Measurements from ENCODE around the gene INO80D.

Gene INO80D

DNA sequence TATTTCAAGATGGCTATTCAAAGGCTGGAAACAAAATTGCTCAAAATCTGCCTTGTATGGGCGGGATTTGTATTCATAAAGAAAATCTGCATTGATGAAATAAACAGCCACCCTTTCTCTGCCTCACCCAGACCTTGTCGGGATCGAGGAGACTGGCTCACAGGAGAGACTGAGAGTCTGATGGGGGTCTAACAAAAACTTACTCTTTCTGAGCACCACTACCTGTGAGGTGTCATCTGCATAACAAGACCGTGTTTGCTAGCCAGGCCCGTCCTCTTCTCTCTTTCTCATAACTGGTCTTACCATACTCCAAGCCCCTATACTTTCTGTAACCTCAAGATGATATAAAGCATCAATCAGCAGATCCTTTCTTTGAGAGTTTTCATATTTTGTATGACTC is 115.6 kb downstream of the INO80D start:
- H3K9me3 ChIP-seq (ENCODE audit: control insufficient read depth, low read length) = no peaks in the 10 kb centered on the region
- no peak overlapping the region for H3K4me3 ChIP-seq (ENCODE audit: insufficient read depth, low read depth, low read length, poor library complexity, severe bottlenecking)
- no peaks in the 10 kb centered on the region for H3K4me1 ChIP-seq (ENCODE audit: control insufficient read depth, insufficient read depth, low read length, poor library complexity, severe bottlenecking)
- no peak for DNase-seq
- H3K27ac ChIP-seq (ENCODE audit: insufficient read depth, low read length, poor library complexity, severe bottlenecking) = no peak overlapping the region
- H3K27me3 ChIP-seq (replicated peaks; ENCODE audit: control insufficient read depth, insufficient read depth, low read length, poor library complexity, severe bottlenecking) = no peaks in the 10 kb centered on the region
- no peaks in the 10 kb centered on the region for H3K36me3 ChIP-seq (ENCODE audit: control insufficient read depth, insufficient read depth, low read length)

DNA sequence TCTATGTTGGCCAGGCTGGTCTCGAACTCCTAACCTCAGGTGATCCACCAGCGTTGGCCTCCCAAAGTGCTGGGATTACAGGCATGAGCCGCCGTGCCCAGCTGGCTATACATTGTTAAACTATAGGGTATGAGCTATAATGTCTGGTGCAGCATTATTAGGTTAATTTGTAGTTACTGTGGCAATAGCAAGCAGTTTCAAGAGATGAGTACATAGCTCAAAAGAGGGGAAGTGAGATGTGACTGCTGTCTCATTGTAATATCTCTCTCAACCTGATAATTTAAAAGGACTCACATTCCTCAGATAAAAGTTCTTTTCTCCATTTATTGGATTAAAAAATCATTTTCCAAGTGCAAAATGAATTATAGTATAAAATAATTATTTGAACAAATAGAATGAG is 116.4 kb downstream of the INO80D start:
- Histone ChIP-seq H3K9me3 (ENCODE audit: control insufficient read depth, low read length) (no peaks in the 10 kb centered on the region), H3K27ac (ENCODE audit: insufficient read depth, low read length, poor library complexity, severe bottlenecking) (no peak overlapping the region)

DNA sequence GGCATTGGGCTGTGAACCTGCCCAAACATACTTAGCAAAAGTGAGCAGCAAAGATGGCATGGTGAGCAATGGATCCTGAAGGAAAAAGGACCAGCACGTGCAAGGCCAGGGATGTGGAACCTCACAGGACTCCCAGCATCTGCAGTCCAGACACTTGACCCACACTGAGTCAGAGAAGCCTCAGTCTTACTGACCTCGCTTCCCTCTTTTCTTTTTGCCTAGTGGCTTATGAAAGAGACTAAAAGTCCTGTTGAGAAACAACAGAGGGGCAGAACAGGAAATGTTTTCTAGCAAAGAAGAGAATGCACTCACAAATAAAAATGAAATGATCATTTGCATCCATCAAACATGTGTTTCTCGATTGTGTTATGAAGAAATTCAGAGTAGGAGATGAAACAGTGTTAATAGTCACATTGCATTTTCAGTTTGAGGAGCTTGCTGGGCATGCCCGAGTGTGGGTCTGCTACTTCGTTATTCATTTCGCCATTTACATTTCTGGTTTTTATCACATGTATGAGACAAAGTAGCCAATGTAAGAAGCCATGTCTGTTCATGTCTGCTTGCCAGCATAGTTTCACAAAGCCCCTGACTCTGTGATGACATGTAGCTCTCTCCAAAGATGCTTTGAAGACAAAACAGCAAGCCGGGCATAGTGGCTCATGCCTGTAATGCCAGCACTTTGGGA is 118.4 kb downstream of the INO80D start:
- H3K4me1 ChIP-seq (ENCODE audit: control insufficient read depth, insufficient read depth, low read length, poor library complexity, severe bottlenecking) = no peaks in the 10 kb centered on the region
- no peak for DNase-seq
- no peaks in the 10 kb centered on the region for H3K9me3 ChIP-seq (ENCODE audit: control insufficient read depth, low read length)
- no peaks in the 10 kb centered on the region for H3K36me3 ChIP-seq (ENCODE audit: control insufficient read depth, insufficient read depth, low read length)
- H3K27me3 ChIP-seq (replicated peaks; ENCODE audit: control insufficient read depth, insufficient read depth, low read length, poor library complexity, severe bottlenecking) = no peaks in the 10 kb centered on the region
- no peak overlapping the region for H3K4me3 ChIP-seq (ENCODE audit: insufficient read depth, low read depth, low read length, poor library complexity, severe bottlenecking)
- no peak overlapping the region for H3K27ac ChIP-seq (ENCODE audit: insufficient read depth, low read length, poor library complexity, severe bottlenecking)

More for the DNA sequence above, 116.4 kb downstream of the INO80D start:
- Histone ChIP-seq H3K4me3 (ENCODE audit: insufficient read depth, low read depth, low read length, poor library complexity, severe bottlenecking) (no peak overlapping the region), H3K36me3 (ENCODE audit: control insufficient read depth, insufficient read depth, low read length) (no peaks in the 10 kb centered on the region), H3K27me3 (replicated peaks; ENCODE audit: control insufficient read depth, insufficient read depth, low read length, poor library complexity, severe bottlenecking) (no peaks in the 10 kb centered on the region), H3K4me1 (ENCODE audit: control insufficient read depth, insufficient read depth, low read length, poor library complexity, severe bottlenecking) (no peaks in the 10 kb centered on the region)
- no peak for DNase-seq

- Histone ChIP-seq H3K27ac (ENCODE audit: insufficient read depth, low read length, poor library complexity, severe bottlenecking) (no peak overlapping the region), H3K27me3 (replicated peaks; ENCODE audit: control insufficient read depth, insufficient read depth, low read length, poor library complexity, severe bottlenecking) (no peaks in the 10 kb centered on the region), H3K4me1 (ENCODE audit: control insufficient read depth, insufficient read depth, low read length, poor library complexity, severe bottlenecking) (no peaks in the 10 kb centered on the region), H3K36me3 (ENCODE audit: control insufficient read depth, insufficient read depth, low read length) (no peaks in the 10 kb centered on the region), H3K4me3 (ENCODE audit: insufficient read depth, low read depth, low read length, poor library complexity, severe bottlenecking) (no peak overlapping the region), H3K9me3 (ENCODE audit: control insufficient read depth, low read length) (no peaks in the 10 kb centered on the region)
- no peak for DNase-seq
Observed at GRCh38 chr2:205965707-205966106, 120.3 kb downstream of the INO80D start.

DNA sequence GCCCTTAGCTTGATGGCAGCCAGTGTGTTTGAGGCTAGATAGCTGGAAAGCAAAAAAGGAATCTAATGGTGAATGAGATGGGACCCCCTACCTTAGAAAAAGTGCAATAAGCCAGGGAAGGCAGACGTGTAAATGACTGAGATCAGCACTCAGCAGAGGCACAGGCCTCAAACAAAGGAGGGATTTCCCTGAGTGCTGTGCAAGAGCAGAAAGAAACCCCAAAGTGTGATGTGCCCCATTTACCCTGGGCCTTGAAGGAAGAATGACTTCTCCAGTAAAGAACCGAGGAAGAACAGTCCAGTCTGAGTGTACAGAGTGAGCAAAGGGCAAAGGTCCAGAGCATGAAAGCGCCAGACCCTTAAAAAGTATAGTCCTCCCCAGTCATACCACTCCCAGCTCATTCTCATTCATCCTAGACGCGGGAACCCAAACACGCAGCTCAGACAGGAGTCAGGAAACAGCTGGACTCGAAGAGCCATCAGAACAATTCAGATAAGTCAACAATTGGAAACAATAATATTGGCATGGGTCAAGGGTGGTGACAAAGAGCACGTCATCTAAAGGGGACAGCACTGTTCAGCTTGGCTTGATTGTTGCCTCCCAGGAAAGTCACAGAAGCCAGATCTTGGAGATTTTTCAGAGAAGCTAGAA is 121.7 kb downstream of the INO80D start:
- Histone ChIP-seq H3K4me3 (ENCODE audit: insufficient read depth, low read depth, low read length, poor library complexity, severe bottlenecking) (no peak overlapping the region), H3K27me3 (replicated peaks; ENCODE audit: control insufficient read depth, insufficient read depth, low read length, poor library complexity, severe bottlenecking) (no peaks in the 10 kb centered on the region), H3K36me3 (ENCODE audit: control insufficient read depth, insufficient read depth, low read length) (no peaks in the 10 kb centered on the region), H3K27ac (ENCODE audit: insufficient read depth, low read length, poor library complexity, severe bottlenecking) (no peak overlapping the region), H3K9me3 (ENCODE audit: control insufficient read depth, low read length) (no peaks in the 10 kb centered on the region), H3K4me1 (ENCODE audit: control insufficient read depth, insufficient read depth, low read length, poor library complexity, severe bottlenecking) (no peaks in the 10 kb centered on the region)
- no peak for DNase-seq

DNA sequence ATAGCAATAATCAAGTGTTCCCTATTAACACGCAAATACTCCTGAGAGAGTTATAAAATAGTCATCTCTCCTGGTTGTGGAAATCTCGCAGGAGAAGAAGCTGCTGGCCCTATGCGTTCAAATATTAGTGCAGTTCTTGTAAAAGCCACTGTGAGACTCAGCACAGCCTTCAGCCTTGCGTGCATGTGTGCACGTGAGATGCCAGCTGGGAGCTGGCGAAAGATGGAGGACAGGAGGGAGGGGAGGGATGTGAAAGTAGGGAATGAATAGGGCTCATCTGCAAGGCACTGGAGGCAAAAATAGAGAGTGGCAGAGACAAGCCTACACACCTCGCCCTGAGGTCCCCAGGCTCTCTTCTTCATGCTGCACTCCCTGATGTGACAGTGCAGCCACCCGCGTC is 126.5 kb downstream of the INO80D start:
- H3K9me3 ChIP-seq (ENCODE audit: control insufficient read depth, low read length) = no peaks in the 10 kb centered on the region
- DNase-seq = no peak
- H3K27ac ChIP-seq (ENCODE audit: insufficient read depth, low read length, poor library complexity, severe bottlenecking) = no peak overlapping the region
- H3K4me3 ChIP-seq (ENCODE audit: insufficient read depth, low read depth, low read length, poor library complexity, severe bottlenecking) = no peak overlapping the region
- H3K36me3 ChIP-seq (ENCODE audit: control insufficient read depth, insufficient read depth, low read length) = no peaks in the 10 kb centered on the region
- no peaks in the 10 kb centered on the region for H3K4me1 ChIP-seq (ENCODE audit: control insufficient read depth, insufficient read depth, low read length, poor library complexity, severe bottlenecking)
- H3K27me3 ChIP-seq (replicated peaks; ENCODE audit: control insufficient read depth, insufficient read depth, low read length, poor library complexity, severe bottlenecking) = no peaks in the 10 kb centered on the region

- Histone ChIP-seq H3K27me3 (replicated peaks; ENCODE audit: control insufficient read depth, insufficient read depth, low read length, poor library complexity, severe bottlenecking) (no peaks in the 10 kb centered on the region), H3K4me3 (ENCODE audit: insufficient read depth, low read depth, low read length, poor library complexity, severe bottlenecking) (no peak overlapping the region), H3K9me3 (ENCODE audit: control insufficient read depth, low read length) (no peaks in the 10 kb centered on the region), H3K36me3 (ENCODE audit: control insufficient read depth, insufficient read depth, low read length) (no peaks in the 10 kb centered on the region), H3K4me1 (ENCODE audit: control insufficient read depth, insufficient read depth, low read length, poor library complexity, severe bottlenecking) (no peaks in the 10 kb centered on the region), H3K27ac (ENCODE audit: insufficient read depth, low read length, poor library complexity, severe bottlenecking) (no peak overlapping the region)
- DNase-seq = no peak
Observed at GRCh38 chr2:205957452-205958154, 128.4 kb downstream of the INO80D start.

DNA sequence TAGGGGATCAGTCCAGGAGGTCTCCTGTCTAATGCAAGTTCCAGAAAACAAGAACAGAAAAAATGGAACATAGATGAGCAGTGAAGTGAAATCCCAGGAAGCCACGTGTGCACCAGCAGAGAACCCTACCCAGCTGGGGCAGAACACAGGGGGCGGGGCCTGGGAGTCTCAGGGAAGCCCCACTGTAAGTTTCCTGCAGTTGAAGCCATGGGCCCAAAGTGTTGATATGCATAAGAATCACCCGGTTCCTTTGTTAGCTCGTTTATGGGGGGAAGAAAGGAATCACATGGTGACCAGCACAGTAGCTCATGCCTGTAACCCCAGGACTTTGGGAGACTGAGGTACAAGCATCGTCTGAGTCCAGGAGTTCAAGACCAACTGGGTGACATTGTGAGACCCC is 131.3 kb downstream of the INO80D start:
- no peak for DNase-seq
- H3K4me3 ChIP-seq (ENCODE audit: insufficient read depth, low read depth, low read length, poor library complexity, severe bottlenecking) = no peak overlapping the region
- no peaks in the 10 kb centered on the region for H3K9me3 ChIP-seq (ENCODE audit: control insufficient read depth, low read length)
- no peaks in the 10 kb centered on the region for H3K27me3 ChIP-seq (replicated peaks; ENCODE audit: control insufficient read depth, insufficient read depth, low read length, poor library complexity, severe bottlenecking)
- H3K4me1 ChIP-seq (ENCODE audit: control insufficient read depth, insufficient read depth, low read length, poor library complexity, severe bottlenecking) = no peaks in the 10 kb centered on the region
- no peaks in the 10 kb centered on the region for H3K36me3 ChIP-seq (ENCODE audit: control insufficient read depth, insufficient read depth, low read length)
- no peak overlapping the region for H3K27ac ChIP-seq (ENCODE audit: insufficient read depth, low read length, poor library complexity, severe bottlenecking)

- no peaks in the 10 kb centered on the region for H3K36me3 ChIP-seq (ENCODE audit: control insufficient read depth, insufficient read depth, low read length)
- H3K27me3 ChIP-seq (replicated peaks; ENCODE audit: control insufficient read depth, insufficient read depth, low read length, poor library complexity, severe bottlenecking) = no peaks in the 10 kb centered on the region
- no peaks in the 10 kb centered on the region for H3K9me3 ChIP-seq (ENCODE audit: control insufficient read depth, low read length)
- DNase-seq = no peak
- no peaks in the 10 kb centered on the region for H3K4me1 ChIP-seq (ENCODE audit: control insufficient read depth, insufficient read depth, low read length, poor library complexity, severe bottlenecking)
- no peak overlapping the region for H3K4me3 ChIP-seq (ENCODE audit: insufficient read depth, low read depth, low read length, poor library complexity, severe bottlenecking)
- no peak overlapping the region for H3K27ac ChIP-seq (ENCODE audit: insufficient read depth, low read length, poor library complexity, severe bottlenecking)
Observed at GRCh38 chr2:205952282-205952681, 133.7 kb downstream of the INO80D start.

DNA sequence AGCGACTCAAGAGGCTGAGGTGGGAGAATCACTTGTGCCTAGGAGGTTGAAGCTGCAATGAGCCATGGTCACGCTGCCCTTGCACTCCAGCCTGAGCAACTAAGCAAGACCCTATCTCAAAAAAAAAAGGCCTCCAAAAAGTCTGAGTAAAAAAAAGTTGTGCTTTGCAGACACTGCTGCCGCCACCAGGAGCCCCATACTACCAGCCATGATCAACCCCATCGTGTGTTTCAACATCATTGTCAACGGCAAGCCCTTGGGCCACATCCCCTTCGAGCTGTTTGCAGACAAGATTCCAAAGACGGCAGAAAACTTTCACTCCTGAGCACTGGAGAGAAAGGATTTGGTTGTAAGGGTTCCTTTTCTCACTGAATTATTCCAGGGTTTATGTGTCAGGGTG is 137.1 kb downstream of the INO80D start:
- Histone ChIP-seq H3K9me3 (ENCODE audit: control insufficient read depth, low read length) (no peaks in the 10 kb centered on the region), H3K27me3 (replicated peaks; ENCODE audit: control insufficient read depth, insufficient read depth, low read length, poor library complexity, severe bottlenecking) (no peaks in the 10 kb centered on the region), H3K36me3 (ENCODE audit: control insufficient read depth, insufficient read depth, low read length) (no peaks in the 10 kb centered on the region), H3K27ac (ENCODE audit: insufficient read depth, low read length, poor library complexity, severe bottlenecking) (no peak overlapping the region), H3K4me3 (ENCODE audit: insufficient read depth, low read depth, low read length, poor library complexity, severe bottlenecking) (no peak overlapping the region), H3K4me1 (ENCODE audit: control insufficient read depth, insufficient read depth, low read length, poor library complexity, severe bottlenecking) (no peaks in the 10 kb centered on the region)
- no peak for DNase-seq
